DMS153 treated with DMSO at 0.1 percent for 48 hours (cell line): ENCODE results near the gene FYCO1.

Source experiments
- DNase-seq: peaks from one replicate; lab custom pipeline; 2025; ENCODE audit not compliant: unreplicated experiment; lab: John Stamatoyannopoulos, UW

FYCO1 gene

GRCh38 chr3:45944830-45945620 lies 50.6 kb downstream of the FYCO1 start:
- no peak for DNase-seq

- no peak for DNase-seq
These were observed 52.3 kb downstream of the FYCO1 start, which contains the start of gene CXCR6 for GRCh38 chr3:45943207-45943846. CXCR6 (plus strand) TSS chr3:45943464; CDS start chr3:45946482, 3,018 bp downstream.

GRCh38 chr3:45942051-45942825 lies 53.4 kb downstream of the FYCO1 start:
- DNase-seq: no peak

GRCh38 chr3:45940781-45941365 lies 54.8 kb downstream of the FYCO1 start:
- DNase-seq: no peak

DNA sequence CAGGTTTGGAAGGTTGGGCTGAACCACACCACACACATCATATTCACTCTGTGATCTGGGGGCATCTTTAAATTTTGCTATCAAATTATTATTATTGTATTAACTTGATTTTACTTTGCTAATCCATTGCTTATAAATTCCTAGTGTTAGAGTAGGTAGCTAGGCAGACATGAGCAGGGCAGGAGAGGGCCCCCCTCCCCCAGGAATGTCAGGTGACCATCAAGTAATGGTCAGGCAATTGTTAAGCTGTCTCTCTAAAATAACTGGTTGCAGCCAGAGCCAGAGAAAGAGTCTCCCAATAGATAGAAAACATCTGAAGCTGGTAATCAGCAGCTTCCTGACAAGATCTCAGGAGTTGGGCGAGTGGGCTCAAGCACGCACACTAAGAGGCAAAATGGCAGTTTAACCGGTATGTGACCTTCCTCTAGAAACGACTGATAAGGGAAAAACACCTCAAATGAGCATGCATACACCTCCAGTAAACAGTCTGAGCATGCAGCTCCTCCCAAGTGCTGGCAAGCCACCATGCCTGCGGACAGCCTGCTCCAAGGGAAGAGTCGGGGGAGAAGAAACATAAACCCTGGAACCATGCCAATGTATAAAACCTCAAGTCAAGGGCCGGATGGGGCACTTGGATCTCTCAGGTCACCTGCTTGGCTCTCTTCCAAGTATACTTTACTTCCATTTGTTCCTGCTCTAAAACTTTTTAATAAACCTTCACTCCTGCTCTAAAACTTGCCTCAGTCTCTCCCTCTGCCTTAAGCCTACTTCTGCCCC lies 55.4 kb downstream of the FYCO1 start:
- no peak for DNase-seq

DNA sequence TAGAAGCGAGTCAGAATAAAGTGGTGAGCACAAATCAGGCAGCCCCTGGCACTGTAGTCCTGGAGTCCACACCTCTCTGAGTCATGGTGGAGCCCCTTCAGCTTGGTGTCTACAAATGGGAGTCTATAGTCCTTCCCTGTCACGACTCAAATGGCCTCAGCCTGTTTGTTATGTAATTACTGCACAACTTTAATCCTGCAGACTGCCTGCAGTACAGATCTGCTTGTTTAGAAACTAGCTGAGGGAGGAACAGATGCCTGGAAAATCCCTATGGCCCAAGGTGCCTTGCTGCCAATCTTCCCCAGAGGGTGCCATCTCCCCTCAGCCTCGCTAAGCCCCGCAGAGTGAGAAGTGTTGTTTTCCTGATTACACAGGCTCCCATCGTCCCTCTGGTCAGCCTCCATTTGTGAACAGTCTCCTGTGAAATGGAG lies 56.3 kb downstream of the FYCO1 start:
- DNase-seq: no peak

GRCh38 chr3:45938864-45939263 lies 56.8 kb downstream of the FYCO1 start:
- peak; percentile 29 for DNase-seq

GRCh38 chr3:45938043-45938435 lies 57.6 kb downstream of the FYCO1 start:
- DNase-seq: no peak

DNA sequence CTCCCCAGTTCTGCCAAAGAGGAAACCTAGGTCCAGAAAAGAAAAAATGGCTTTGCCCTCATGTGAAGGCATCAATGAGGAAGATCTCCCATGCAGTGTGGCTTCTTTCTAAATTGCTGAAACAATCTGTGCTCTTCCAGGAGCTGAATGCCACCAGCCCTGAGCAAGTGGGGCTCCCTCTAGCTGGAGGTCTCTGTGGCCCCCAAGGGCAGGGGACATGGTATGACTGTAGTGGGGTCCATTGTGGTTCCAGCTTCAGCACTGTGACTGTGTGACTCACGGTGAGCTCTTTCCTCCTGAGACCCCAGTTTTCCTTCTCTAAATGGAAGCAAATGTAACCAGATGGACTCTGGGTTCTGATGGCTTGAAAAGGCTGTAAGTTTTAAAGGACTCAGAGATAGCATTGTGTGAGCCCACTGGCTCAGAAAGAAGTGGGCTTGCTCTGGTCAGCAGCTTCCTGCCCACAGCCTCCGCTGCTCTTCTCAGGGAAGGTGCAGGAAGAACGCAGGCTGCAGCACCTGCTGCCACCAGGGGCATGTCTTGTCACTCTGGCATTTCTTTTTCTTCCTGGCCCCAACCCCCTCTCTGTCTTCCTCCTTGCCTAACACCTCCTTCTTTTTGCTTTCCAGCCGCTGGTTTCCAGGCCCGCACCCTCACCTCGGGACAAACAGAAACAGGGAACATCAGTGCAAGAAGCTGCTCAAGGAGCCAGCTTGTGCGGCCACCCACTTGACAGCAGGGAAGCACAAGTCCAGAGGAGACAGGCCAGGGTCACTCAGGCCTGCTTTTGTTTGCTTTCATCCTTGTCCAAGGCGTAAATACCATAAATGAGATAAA lies 58.2 kb downstream of the FYCO1 start:
- DNase-seq: no peak

DNA sequence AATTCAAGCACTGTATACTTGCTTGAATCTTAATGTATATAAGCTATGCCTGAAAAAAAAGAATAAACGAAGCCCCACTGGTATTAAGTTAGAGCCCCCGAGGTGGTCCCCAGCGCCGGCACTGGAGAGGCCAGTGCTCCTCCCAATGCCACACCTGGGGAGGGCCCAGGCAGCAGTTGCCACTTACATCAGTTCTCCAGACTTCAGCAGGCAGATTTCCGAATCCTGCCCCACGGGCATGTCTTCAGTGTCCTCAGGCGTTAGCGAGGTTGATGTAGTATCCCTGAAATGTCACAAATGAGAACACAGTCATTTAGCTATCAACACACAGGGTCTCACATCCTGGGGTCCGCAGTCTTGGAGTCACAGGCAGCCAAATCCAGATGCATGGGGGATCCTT lies 59.4 kb downstream of the FYCO1 start:
- no peak for DNase-seq

DNA sequence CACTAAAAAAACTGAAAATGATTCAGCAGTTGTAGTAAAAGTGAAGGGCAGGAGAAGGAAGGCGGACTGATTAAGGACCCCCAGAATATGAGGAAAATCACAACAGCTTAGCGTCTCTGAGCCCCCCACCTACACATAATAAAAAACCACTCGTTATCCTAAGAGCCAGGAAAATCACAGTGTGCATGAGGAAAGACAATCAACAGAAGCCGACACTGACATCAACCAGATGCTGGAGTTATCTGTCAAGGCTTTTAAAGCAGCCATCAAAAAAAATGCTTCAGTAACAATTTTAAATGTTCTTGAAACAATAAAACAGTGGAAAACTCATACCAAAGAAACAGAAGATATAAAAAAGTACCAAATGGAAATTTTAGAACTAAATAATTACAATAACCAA lies 62.0 kb downstream of the FYCO1 start:
- no peak for DNase-seq

GRCh38 chr3:45932112-45932511 lies 63.5 kb downstream of the FYCO1 start:
- no peak for DNase-seq

- DNase-seq: no peak
These were observed 64.1 kb downstream of the FYCO1 start for GRCh38 chr3:45931496-45931895.

DNA sequence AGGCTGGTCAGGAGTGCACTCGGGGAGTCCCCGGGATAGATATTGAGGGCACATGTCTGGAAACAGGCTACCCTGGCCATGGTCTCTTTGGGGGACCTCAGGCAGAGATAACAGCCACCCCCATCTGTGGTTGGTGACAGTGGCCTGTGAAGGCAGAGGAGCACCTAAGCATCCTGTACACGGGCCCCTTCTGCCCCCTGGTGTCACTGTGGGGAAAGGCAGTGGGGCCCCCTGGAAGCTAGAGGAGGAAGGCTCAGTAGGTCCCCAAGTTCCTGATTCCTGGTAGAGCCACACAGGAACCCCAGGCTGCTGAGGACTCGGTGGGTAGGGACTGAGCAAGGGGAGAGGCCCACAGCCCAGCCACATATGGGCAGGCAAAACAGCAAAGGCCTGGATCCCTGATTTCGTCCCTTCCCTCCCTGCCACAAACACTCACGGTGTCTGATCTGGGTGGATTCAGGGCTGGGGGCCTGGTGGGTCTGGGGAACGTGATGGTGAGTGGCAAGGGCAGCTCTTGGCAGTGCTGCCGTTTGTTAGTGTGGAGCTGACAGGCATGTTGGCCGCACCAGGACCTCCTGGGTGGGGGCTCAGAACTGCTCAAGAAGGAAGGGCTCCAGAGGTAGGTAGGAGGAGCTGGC lies 66.5 kb downstream of the FYCO1 start:
- DNase-seq: no peak

DNA sequence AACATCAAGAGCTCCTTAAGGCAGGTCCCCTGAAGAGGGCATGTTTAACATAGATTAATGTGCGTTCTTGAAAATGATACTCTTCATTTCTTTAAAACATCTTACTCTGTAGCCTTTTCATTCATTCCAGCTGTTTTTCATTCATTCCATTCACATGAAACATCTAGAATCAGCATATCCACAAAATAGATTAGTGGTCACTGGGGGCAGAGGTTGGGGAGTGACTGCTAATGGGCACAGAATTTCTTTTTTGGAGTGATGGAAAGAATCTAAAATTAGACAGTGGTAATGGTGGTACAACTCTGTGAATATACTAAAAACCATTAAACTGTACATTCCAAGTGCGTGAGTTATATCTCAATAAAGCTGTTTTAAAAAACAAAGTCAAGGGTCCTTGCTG lies 67.7 kb downstream of the FYCO1 start:
- DNase-seq: no peak

- DNase-seq: no peak
These were observed 71.9 kb downstream of the FYCO1 start for GRCh38 chr3:45923755-45924154.

- DNase-seq: no peak
These were observed 72.6 kb downstream of the FYCO1 start for GRCh38 chr3:45922950-45923590.

DNA sequence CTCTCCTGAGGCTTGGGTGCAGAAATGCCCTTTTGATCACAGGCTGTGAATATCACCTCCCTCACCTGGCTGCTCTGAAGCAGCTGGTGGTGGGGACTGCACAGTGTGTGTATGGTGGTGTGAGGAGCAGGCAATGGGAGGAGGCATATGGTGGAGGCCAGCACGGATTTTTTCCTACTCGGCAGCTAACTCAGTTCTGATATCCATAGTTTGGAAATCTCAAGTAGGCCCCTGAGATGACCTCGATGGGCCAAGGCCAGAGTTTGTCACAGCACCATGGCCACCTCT lies 73.6 kb downstream of the FYCO1 start:
- DNase-seq: no peak
